Transverse colon (tissue), 4 donors: ENCODE data around the gene NEDD4L. TPM values are rescaled to one million over a fixed set of nuclear protein-coding genes. Genes with fewer than 3 reads are reported as not detected.

Source experiments
- DNase-seq: peaks from one replicate; pipeline ENCODE4 v3.0.0-alpha.2; 2019
- H3K27ac ChIP-seq, 4 donors: fragments of 200-600 bp; sonication (generic); 2 replicates each; pipeline ENCODE4 v1.5.1; 2016 to 2018; ENCODE audit warnings: inconsistent platforms in 4 of 4
- H3K27me3 ChIP-seq: fragments of 200-600 bp; sonication (generic); 2 replicates; pipeline ENCODE4 v1.5.1; 2017; ENCODE audit warnings: inconsistent platforms
- H3K36me3 ChIP-seq, 4 donors: fragments of 200-600 bp; sonication (generic); 2 replicates each; pipeline ENCODE4 v1.5.1; 2017 to 2019; ENCODE audit warnings: inconsistent platforms in 4 of 4
- H3K4me1 ChIP-seq, 4 donors: fragments of 200-600 bp; sonication (generic); 2 replicates each; pipeline ENCODE4 v1.5.1; 2017 to 2020; ENCODE audit warnings: inconsistent platforms in 4 of 4
- H3K4me3 ChIP-seq, 4 donors: fragments of 200-600 bp; sonication (generic); 1 replicate in 1 of 4; 2 replicates in 3 of 4; pipeline versions ENCODE4 v1.5.1 to v1.6.1; 2017 to 2019; ENCODE audit warnings: inconsistent platforms in 4 of 4
- H3K9me3 ChIP-seq, 2 donors: fragments of 200-600 bp; sonication (generic); 2 replicates each; pipeline ENCODE4 v1.5.1; 2017 to 2019; ENCODE audit warnings: inconsistent platforms in 2 of 2
- CTCF ChIP-seq, 5 experiments: fragments of 200-600 bp in 3 of 5; fragments of 450-650 bp in 2 of 5; sonication (generic) in 3 of 5; IDR thresholded peaks; 1 replicate in 2 of 5; 2 replicates in 3 of 5; pipeline ENCODE4 v1.5.1; 2016 to 2017; ENCODE audit warnings: antibody characterized with exemption in 5 of 5, inconsistent platforms in 3 of 5, mild to moderate bottlenecking in 2 of 5, moderate library complexity in 1 of 5
- EP300 ChIP-seq: sonication (generic); formaldehyde crosslinking; IDR thresholded peaks from one replicate; pipeline ENCODE4 v1.6.1; 2017; ENCODE audit warnings: antibody characterized with exemption, low read depth
- POLR2A ChIP-seq: fragments of 450-650 bp; IDR thresholded peaks from one replicate; pipeline ENCODE4 v1.6.1; 2016; ENCODE audit warnings: antibody characterized with exemption, mild to moderate bottlenecking, moderate library complexity
- POLR2AphosphoS5 ChIP-seq, 3 donors: sonication (generic); formaldehyde crosslinking; IDR thresholded peaks; one replicate each; pipeline ENCODE4 v1.6.1; 2016; ENCODE audit warnings: antibody characterized with exemption in 3 of 3
- WGBS, 2 donors: methylation state at CpG; one replicate each; pipeline ENCODE4 v1.1.5; 2018; ENCODE audit warnings: low coverage in 1 of 2; 5-methylcytosine and 5-hydroxymethylcytosine counted together
- in situ Hi-C, 4 donors: fragments of 200-750 bp; cut with MboI; loops; one replicate each; pipeline versions ENCODE4 v1.15.0 to v1.15.1; 2017; ENCODE audit warnings: low sequenced_read_pairs in 3 of 4, low pct_ligation_motif_present in 1 of 4, low pct_unique_long_range_greater_than_20kb in 1 of 4
- intact Hi-C: fragments of 100-400 bp; cut with DNase I; formaldehyde crosslinking; loops from one replicate; pipeline ENCODE4 v1.15.1; 2023; ENCODE audit warnings: low total_unique reads
- total RNA-seq, 4 donors: library from RNA; depleted of rRNA; stranded (reverse); fragments of >200 nt; gene quantifications; one replicate each; pipeline ENCODE4 v1.1.0, GENCODE V29; 2016

The NEDD4L gene
- total RNA-seq, 4 donors from 2014 or later = 217 to 773 (median 305) TPM

GRCh38 chr18:58113337-58113736 is 69.3 kb downstream of the NEDD4L start:
- intact Hi-C loops (no loop called here), in situ Hi-C loops (loop anchor here (10.0 to 25.0 kb wide), 4 partner anchors 49 to 226 kb away; no protein-coding TSS in a partner anchor)
- no peak for DNase-seq
- no peak for TF ChIP-seq EP300
- TF ChIP-seq CTCF (IDR thresholded peaks at IDR 0.05) = no peak
- no peak for TF ChIP-seq POLR2A
- no peak for TF ChIP-seq POLR2AphosphoS5 (IDR thresholded peaks at IDR 0.05)
- Histone ChIP-seq H3K9me3 (no peaks in the 10 kb centered on the region), H3K36me3 (no peaks in the 10 kb centered on the region), H3K27me3 (no peaks in the 10 kb centered on the region), H3K4me3 (no peak overlapping the region), H3K4me1 (peaks cover 7 to 16% (median 11%) of the 10 kb centered on the region in 4 donors), H3K27ac (no peak overlapping the region)
- WGBS, 2 donors = 81 to 100% methylated on average over 3 of the region's 3 CpGs

GRCh38 chr18:58114766-58115165 is 70.7 kb downstream of the NEDD4L start:
- Histone ChIP-seq H3K4me1 (peaks cover 7 to 17% (median 12%) of the 10 kb centered on the region in 4 donors), H3K27ac (no peak overlapping the region), H3K36me3 (no peaks in the 10 kb centered on the region), H3K4me3 (no peak overlapping the region), H3K27me3 (no peaks in the 10 kb centered on the region), H3K9me3 (no peaks in the 10 kb centered on the region)
- WGBS, 2 donors = 82 to 98% methylated on average over 5 to 6 of the region's 6 CpGs
- TF ChIP-seq POLR2AphosphoS5 (IDR thresholded peaks at IDR 0.05) = no peak
- TF ChIP-seq POLR2A = no peak
- TF ChIP-seq CTCF (IDR thresholded peaks at IDR 0.05) = no peak
- no peak for TF ChIP-seq EP300
- in situ Hi-C loops (loop anchor here (5.0 to 25.0 kb wide), 5 partner anchors 50 to 227 kb away; no protein-coding TSS in a partner anchor), intact Hi-C loops (no loop called here)
- no peak for DNase-seq

- Histone ChIP-seq H3K9me3 (no peaks in the 10 kb centered on the region), H3K36me3 (no peaks in the 10 kb centered on the region), H3K27ac (no peak overlapping the region), H3K4me3 (no peak overlapping the region), H3K27me3 (no peaks in the 10 kb centered on the region), H3K4me1 (peaks cover 7 to 19% (median 13%) of the 10 kb centered on the region in 4 donors)
- DNase-seq = no peak
- WGBS, 2 donors = 92 to 100% methylated on average over 2 to 4 of the region's 4 CpGs
- in situ Hi-C loops (loop anchor here (5.0 to 25.0 kb wide), 5 partner anchors 52 to 230 kb away; no protein-coding TSS in a partner anchor), intact Hi-C loops (no loop called here)
- no peak for TF ChIP-seq EP300
- TF ChIP-seq POLR2AphosphoS5 (IDR thresholded peaks at IDR 0.05) = no peak
- no peak for TF ChIP-seq POLR2A
- no peak for TF ChIP-seq CTCF (IDR thresholded peaks at IDR 0.05)
These were observed 72.8 kb downstream of the NEDD4L start for GRCh38 chr18:58116818-58117217.

- in situ Hi-C loops = loop anchor here (5.0 to 25.0 kb wide), 5 partner anchors 53 to 231 kb away; no protein-coding TSS in a partner anchor
- H3K9me3 ChIP-seq = no peaks in the 10 kb centered on the region
- H3K36me3 ChIP-seq = no peaks in the 10 kb centered on the region
- WGBS, 2 donors = 42% methylated on average over 8 of the region's 8 CpGs; no CpG with 5 or more reads in 1 of the 2 donors
- no peaks in the 10 kb centered on the region for H3K27me3 ChIP-seq
- no peak overlapping the region for H3K4me3 ChIP-seq
- peak; percentile 63 for DNase-seq
- peaks cover 7 to 19% (median 13%) of the 10 kb centered on the region in 4 donors for H3K4me1 ChIP-seq
- H3K27ac ChIP-seq = peak overlapping the region; percentile 62 to 73 (median 70)
- peak in 2 of 3 donors; percentile 78 to 82 for TF ChIP-seq POLR2AphosphoS5 (IDR thresholded peaks at IDR 0.05)
- no peak for TF ChIP-seq CTCF (IDR thresholded peaks at IDR 0.05)
- intact Hi-C loops = no loop called here
These were observed 73.9 kb downstream of the NEDD4L start for GRCh38 chr18:58117786-58118403.
